Amniotic epithelial cell (primary cell): ENCODE data around the gene FKRP.
A peak's percentile ranks its signal among the peaks of the same experiment; 100 is the strongest.
"Not testable (repeated sequence)": the region's sequence is repeated elsewhere in the genome, so short reads cannot be mapped to it uniquely, and the experiment has no call there.

Source experiments
- DNase-seq: peaks from one replicate; pipeline ENCODE4 v3.0.0-alpha.2; 2010; ENCODE audit warnings: low read depth

The FKRP gene, protein sequence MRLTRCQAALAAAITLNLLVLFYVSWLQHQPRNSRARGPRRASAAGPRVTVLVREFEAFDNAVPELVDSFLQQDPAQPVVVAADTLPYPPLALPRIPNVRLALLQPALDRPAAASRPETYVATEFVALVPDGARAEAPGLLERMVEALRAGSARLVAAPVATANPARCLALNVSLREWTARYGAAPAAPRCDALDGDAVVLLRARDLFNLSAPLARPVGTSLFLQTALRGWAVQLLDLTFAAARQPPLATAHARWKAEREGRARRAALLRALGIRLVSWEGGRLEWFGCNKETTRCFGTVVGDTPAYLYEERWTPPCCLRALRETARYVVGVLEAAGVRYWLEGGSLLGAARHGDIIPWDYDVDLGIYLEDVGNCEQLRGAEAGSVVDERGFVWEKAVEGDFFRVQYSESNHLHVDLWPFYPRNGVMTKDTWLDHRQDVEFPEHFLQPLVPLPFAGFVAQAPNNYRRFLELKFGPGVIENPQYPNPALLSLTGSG

DNA sequence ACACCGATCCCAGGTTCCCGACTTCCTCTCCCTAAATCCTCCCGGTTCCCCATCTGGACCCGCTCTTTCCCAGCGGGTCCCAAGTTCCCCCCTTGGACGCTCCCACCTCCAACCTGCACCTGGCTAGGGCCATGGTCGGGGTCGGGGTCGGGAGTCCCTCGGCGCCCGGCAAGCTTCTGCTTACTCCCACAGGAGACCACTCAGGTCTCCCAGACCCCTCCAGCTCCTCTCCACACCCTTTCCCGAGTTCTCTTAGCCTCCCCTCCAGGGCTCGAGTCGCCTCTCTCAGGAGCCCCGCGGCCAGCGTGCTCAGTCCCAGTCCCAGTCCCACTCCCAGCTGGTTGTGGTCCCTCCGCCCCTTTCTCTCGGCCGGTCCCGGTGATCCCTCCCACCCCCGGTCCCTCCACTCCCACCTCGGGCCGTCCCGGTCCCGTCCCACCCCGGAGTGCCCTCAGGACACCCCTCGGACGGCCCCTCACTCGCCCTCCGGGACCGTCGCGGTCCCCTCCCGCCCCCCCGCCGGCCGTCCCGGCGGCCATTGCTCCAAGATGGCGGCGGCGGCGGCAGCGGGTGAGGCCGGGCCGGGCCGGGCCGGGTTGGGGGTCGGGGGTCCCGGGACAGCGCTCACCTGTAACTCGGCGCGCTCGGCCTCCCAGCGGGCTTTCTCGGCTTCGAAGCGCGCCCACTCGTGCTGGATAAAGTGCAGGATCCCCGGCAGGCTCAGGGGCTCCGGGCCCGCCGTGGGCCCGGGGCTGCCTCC is at the start of gene FKRP:
FKRP (plus strand) TSS at position 537 of the 760 bp plus-strand sequence. CDS start 9,394 bp downstream, outside the sequence.
- DNase-seq, result no peak

DNA sequence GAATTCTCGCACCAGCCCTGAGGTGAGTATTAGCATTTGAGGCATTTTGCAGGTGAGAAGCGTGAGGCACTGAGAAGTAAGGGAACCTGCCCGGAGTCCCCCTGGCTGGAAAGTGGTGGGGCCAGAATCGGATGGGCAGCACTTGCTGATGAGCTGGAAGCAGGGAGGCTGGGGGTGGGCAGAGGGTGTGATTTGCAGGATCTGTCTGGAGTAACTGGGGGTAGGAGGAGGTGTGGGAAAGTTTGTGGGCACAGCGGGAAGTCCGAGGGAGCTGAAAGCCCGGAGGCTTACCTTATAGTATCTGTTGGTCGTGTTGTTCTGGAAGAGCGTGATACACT is 49.0 kb upstream of the FKRP start:
- no peak for DNase-seq

DNA sequence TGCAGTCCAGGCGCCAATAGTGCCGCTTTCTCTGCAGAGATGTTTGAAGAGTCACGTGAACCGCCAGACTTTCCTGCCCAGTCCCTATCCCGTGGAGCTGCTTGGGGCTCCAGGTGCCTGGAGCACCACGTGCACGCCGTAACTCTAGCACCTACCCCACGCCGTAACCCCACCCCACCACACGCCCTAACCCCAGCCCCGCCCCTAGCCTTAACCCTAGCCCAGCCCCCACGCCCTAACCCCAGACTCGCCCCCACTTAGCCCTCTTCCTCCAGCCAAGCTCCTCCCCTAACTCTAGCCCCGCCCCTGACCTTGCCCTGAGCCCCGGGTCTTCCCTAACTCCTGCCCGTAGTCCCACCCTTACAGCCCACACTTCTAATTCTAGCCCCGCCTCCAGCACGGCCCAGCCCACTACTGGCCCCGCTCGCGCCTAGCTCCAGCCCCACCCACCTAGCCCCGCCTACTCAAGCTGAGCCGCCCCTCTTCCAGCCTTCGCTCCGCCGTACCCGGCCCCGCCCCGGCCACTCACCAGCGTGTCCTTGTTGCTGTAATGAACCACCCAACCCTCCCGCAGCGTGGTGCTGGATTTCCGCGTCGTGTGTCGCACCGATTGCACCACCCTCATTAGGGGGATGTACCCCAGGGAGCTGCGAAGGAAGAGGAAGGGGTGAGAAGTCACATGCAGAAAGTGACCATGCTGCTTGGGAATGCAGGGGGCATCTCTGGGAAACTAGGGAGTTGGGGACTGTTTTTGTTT is 48.5 kb upstream of the FKRP start:
- peak; percentile 82 for DNase-seq

DNA sequence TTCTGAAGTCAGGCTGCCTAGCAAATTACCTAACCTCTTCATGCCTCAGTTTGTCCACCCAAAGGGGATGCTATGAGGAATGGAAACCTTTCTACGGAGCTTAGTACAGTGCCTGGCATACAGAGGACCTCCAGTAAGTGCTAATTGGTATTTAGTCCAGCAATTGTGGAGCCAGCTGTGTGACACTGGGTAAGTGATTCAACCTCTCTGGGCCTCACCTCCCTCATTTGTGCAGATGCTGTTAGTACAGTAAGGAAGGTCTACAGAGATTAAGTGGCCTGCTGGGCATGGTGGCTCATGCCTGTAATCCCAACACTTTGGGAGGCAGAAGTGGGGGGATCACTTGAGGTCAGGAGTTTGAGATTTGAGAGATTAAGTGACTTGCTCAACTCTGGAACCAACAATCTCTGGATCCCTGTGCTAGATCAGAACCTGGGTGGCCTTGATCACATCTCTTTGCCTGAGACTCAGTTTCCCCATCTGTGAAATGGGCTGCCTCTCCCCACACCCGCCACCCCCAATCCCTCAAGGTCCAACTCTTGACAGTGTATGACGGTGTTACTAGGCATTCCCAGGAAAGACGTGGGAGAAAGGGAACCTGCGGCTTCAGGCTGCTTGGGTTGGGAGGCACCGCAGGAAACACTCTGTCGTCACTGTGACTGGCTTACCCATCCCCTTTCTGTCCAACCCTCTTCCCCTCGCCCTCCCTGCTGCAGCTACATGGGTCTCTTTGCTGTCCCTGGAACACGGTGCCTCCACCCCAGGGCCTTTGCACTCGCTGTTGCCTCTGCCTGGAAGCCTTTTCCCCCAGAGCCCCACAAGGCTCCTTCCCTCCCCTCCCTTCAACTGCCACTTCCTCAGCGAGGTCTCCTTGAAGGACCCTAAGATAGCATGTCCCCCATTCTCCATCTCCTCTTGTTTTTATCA is 47.2 kb upstream of the FKRP start:
- DNase-seq, result no peak

DNA sequence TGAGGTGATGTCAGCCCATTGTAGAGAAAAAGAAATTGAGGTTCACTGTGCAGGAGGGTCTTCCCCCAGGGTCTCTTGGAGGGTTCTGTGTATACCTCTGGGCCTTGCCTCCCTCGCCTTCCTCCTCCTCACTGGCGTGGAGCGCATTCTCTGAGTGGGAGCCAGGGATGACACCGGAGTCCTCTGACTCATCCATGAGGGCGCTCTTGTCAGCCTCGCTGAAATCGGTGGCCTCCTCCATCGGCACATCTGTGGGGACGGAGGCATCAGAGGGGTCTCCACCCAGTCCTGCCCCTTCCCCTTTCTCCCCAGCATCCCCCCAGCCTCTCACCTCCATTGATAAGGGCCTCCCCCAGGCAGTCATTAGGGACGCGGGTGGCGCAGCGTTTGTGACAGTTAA is 45.2 kb upstream of the FKRP start:
- no peak for DNase-seq

DNA sequence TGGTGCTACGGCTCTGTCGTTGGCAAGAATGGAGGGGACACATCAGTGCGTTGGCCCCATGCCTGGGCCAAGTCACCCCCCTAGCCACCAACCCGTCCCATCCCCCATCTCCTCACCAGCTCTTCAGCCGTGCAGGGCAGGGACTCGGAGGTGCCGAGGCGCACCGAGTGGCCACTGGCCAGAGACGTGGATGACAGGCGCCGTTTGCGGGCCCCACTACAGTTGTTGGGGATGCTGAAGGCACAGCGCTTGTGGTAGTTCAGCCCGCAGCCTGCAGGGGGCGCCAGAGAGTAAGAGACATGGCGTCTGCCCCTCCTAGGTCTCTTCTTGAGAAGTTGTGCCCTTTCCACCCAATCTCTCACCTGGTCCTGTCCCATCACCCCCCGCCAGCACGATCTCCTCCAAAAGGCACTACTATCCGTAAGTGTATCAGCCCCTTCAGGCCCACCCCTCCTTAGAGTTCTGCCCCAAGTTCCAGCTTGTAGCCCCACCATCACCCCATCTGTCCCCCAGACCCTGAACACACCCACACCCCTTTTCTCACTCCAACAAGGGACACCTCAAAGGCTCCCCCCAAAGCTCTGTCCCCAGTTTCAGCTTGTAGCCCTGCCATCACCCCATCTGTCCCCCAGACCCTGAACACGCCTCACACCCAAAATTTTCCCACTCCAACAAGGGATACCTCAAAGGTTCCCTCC is 41.3 kb upstream of the FKRP start:
- DNase-seq, result no peak

DNA sequence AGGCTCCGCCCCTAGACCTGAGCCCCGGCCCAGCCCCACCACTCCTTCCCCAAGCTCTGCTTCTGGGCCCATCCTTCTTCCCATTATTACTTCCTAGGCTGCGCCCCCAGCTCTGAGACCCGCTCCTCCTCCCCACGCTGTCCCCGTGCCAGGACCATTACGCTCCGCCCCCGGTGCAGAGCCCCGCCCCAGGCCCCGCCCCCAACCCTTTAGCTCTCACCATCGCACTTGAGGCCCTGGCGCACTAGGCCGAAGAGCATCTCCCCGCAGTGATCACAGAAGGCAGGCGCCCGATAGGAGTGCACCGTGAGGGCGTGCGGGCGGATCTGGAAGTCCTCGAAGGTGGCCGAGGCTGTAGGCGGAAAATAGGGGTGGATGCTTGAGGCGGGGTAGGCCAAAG is 35.2 kb upstream of the FKRP start:
- no peak for DNase-seq

DNA sequence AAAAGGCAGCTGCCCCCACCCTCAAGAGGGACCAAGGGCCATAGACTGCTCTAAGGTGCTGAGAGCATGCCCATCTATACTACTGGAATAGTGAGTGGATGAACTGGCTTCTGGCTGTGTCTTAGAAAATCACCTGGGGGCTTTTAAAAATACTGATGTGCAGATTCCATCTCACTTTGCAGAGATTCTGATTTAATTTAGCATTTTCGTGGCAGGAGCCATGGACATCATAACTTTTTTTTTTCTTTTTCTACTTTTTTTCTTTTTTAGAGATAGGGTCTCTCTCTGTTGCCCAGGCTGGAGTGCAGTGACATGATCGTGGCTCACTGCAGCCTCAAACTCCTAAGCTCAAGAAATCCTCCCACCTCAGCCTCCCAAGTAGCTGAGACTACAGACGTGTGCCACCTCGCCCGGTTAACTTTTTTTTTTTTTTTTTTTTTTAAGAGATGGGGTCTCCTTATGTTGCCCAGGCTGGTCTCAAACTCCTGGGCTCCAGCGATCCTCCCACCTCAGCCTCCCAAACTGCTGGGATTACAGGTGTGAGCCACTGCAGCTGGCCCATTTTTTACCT is 33.0 kb upstream of the FKRP start:
- not testable (repeated sequence) for DNase-seq

DNA sequence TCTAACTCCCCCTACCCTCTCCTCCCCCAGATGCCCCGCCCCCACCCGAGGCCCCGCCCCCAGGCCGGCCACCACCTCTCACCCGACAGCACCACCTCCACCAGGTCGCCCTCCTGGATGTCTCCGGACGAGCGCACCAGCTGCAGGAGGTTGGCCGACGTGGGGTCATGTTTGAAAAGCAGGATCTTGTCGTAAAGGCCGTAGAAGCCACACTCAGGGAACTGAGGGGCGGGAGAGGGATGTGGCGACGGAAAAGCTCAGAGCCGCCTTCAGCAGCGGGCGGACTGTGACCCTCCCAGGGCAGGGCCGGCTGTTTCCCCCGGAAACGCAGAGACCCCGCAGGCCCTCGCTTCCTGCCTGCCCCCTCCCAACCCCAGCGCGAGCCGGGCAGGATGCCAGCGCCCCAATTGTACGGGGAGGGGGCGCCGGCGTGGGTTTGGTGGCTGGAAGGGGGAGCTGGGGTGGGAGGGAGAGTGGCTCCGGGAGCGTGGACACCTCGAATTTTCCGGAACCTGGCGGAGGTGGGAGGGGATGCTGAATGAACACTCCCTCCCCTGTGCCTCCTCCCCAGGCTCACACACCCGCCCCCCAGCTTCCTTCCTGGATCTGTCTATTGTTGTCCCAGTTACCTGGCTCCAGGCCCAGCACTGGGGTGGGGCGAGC is 31.9 kb upstream of the FKRP start:
- DNase-seq, result peak; percentile 74

DNA sequence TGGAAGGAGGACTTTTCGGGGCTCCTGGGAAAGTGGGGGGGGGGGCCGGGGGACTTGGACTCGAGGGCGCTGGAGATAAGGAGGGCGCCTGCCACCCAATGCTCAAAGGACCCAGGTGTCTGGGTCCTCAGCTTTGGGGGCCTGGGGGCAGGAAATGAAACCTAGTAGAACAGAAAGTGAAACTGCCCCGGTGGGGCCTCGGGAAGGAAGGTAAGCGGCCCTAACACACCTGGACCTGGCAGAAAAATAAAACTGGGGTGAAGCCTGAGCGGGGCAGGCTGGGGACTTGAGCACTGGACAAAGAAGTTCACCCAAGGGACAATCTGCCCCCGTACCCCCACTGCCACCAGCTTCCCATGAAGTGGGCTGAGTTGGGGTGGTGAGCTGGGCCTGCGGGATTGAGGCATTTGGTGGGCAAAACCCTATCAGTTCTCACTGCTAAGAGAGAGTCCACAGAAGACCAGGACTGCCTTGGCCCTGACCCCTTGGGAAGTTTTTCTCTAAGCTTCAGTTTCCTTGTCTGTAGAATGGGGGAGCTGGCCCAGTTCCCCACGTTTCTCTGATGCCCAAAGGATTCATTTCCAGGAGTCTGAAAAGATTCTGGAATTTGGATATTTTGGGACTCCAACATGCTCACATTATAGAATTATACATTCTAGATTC is 31.3 kb upstream of the FKRP start:
- no peak for DNase-seq

DNA sequence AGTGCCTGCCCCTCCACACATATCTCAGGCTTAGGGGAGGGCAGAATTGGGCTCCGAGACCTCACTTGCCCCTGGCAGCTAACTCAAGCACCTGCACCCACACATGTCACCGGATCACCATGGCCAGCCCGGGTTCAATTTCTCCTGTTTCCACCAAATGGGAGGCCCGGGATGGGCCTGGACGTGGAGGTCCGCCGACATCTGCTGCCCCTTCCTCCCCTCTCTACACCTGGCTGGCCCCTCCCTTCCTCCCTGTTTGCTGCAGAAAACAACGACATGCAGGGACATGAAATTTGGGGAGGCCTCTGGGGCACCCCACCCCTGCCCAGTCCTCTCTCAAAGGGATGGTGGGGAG is 30.3 kb upstream of the FKRP start:
- DNase-seq, result no peak

DNA sequence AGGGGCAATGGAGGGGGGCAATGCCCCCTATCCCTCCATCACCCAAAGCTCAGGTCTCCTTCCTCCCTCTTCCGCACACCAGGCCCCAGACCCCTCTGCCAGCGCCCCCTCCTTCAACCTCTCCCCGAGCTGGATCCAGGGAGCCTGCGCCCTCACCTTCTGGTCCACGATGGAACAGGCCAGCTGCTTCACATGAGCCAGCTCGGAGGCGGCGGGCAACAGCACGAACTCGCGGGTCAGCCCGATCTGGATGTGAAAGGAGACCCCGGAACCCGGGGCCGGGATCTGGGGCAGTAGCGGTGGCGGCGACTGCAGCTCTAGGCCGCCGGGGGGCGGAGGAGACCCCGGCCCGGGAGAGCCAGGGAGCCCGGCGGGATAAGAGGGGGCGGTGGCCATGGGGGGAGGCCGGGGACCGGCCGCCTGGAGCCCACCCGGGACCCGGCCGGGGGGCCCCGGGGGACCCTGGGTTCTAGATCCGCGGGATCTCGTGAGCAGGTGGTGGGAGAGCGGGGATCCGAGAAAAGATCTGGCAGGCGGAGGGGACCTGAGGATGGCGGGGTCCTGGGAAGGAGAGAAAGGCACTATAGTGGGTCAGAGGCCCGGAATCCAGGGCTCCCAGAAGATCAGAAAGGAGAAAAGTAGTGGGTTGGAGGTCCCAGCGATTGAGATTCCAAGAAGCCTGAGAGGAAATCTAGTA is 29.7 kb upstream of the FKRP start:
- no peak for DNase-seq

DNA sequence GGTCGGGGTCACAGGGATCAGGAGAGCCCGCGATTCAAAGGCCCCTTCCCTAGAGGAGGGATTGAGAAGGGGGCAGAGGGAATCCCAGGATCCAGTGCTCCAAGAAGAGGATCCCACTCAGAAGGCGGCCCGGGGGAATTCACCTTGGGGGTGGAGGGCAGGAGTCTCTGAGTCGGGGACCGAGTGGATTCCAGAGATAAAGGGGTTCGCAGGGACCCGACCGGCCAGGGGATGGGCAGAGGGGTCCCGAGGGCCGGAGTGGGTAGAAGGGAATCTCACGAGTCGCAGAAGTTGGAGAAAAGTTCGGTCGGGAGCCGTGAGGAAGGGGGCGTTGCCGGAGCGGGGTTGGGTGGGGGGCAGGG is 29.2 kb upstream of the FKRP start:
- no peak for DNase-seq

DNA sequence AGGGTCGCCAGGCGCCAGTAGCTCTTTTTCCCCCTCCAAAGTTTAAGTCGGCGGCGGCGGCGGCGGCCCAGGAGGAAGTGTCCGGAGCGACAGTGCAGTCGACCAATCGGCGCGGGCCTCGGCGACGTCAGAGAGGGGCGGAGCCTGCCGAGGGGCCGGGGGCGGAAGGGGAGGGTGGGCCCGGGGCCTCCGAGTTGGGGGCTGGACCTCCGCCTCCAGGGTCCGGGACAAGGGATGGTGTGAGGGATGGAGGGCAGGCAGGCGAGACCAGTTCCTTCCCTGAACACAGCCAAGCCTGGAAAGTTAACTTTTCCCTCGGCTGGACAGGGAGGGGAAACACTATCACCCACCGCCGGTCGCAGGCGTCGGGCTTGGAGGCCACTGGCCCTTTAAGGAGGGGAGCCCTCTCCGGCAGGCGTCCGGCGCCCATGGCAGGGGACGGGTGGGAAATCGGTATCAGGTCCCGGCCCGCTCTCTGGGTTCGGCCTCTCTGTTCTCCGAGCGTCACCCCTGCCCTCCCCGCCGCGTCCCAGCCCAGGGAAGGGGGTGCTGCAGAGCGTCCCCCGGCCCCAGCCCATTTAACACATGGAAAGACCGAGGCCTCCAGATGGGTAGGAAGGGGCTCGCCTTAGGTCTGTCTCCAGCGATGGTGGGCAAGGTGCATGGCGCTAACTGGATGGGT is 28.7 kb upstream of the FKRP start, which contains the start of gene PRKD2:
PRKD2 (minus strand) TSS at position 81 of the 682 bp plus-strand sequence. CDS start 744 bp downstream, outside the sequence.
- DNase-seq, result peak; percentile 65

DNA sequence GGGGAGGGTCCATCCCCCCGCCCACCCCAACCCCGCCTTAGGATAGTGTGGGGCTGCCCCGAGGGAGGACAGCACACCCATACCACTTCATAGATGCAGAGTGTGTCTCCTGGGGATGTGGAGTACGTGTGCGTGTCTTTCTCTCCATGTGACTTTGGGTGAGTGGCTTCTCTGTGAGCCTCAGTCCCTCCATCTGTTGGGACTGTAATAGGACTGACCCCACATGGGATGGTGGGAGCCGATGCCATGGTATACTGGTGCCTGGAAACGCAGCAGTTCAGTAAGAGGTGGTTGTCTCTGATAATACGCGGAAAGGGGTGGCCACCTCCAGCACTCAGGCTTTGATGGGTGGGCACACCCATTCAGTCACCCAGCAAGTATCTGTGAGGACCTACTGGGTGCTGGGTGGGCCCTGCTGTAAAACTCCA is 28.1 kb upstream of the FKRP start:
- no peak for DNase-seq

DNA sequence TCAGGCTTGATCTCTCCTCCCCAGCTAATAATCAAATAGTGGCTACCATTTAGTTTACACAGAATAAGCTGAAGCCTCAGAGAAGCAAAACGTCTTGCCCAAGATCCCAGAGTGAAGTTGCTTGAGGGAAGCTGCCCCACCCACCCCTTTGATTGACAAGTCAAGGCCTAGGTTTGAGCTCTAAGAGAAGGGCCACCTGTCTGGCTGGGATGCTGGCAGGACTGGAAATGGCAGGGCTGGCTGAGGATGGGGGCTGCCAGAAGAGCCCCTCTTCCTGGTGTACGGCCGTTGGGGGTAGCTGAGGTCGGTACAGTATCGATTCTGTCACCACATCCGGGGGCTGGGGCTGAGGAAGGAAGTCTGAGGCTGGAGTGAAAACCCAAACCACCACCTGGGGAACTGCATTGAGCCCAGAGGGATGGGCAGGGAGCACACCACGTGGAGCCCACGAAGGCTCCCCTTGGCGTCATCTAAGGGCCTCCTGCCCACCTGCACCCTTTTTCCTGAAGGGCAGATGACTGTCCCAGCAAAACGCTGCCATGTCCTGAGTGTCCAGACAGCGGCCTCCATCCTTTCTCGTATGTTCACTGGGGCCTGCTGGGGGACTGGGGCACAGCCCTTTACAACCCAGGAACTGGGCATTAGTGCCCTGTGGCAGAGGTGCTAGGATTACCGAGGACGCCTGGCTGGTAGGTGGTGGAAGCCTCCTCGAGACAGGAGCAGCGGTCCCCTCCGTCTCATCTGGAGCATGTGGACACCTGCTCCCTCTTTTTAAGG is 27.5 kb upstream of the FKRP start:
- DNase-seq, result peak; percentile 66

DNA sequence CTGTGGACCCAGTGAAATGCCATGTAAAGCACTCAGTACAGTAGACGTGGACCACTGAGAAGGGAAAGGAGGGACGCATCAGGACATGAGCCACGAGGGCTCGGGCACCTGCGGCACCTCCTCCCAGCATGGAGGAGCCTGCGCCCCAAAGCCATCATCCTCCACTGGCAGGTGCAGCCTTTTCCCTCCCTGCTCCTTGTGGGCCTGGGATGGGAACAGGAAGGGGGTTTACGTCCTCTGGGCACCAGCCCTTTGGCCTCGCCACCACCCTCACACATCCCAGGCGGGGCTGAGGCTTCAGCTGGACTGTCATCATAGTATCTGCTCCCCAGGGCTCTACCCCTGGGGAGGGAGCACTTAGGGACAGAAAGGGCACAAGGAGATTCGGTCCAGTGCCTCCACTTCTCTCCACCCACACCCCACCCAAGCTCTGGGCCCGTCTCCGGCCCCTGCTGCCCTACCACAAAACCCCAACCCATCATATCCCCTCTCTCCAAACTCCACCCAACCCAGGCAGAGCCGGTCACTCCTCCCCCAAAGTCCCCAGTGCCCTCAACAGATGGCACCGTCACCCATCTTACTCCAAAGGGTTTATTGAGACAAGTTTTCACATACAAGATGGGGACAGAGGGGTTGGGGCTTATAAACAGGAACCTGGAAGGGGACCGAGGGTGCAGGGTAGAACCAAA is 26.8 kb upstream of the FKRP start:
- no peak for DNase-seq
